Hepatocyte (in vitro differentiated cells): Measurements from ENCODE around the gene TOR1B. TPM values are rescaled to one million over a fixed set of nuclear protein-coding genes. Genes with fewer than 3 reads are reported as not detected.

ENCODE experiments used
- DNase-seq: peaks from one replicate; pipeline ENCODE4 v3.0.0-alpha.2; 2016; ENCODE audit warnings: low spot score
- H2AFZ ChIP-seq: fragments of 200-600 bp; sonication (generic); 2 replicates; pipeline ENCODE4 v1.6.0; 2016; ENCODE audit warnings: antibody characterized with exemption, mild to moderate bottlenecking
- H3K27ac ChIP-seq: fragments of 200-600 bp; sonication (generic); 2 replicates; pipeline ENCODE4 v1.5.1; 2016; ENCODE audit warnings: mild to moderate bottlenecking
- H3K27me3 ChIP-seq: fragments of 200-600 bp; sonication (generic); 2 replicates; pipeline ENCODE4 v1.6.1; 2016
- H3K36me3 ChIP-seq: fragments of 200-600 bp; sonication (generic); replicated peaks from 2 replicates; pipeline ENCODE4 v1.5.1; 2016; ENCODE audit warnings: low read depth; ENCODE audit not compliant: insufficient read depth
- H3K4me1 ChIP-seq: fragments of 200-600 bp; sonication (generic); 2 replicates; pipeline ENCODE4 v1.5.1; 2016; ENCODE audit warnings: mild to moderate bottlenecking, moderate library complexity; ENCODE audit not compliant: insufficient read depth
- H3K4me2 ChIP-seq: fragments of 200-600 bp; sonication (generic); 2 replicates; pipeline ENCODE4 v1.6.0; 2016
- H3K4me3 ChIP-seq: fragments of 200-600 bp; sonication (generic); 2 replicates; pipeline ENCODE4 v1.5.1; 2016; ENCODE audit warnings: mild to moderate bottlenecking
- H3K79me2 ChIP-seq: fragments of 200-600 bp; sonication (generic); 2 replicates; pipeline ENCODE4 v1.6.0; 2017; ENCODE audit warnings: mild to moderate bottlenecking
- H3K9me2 ChIP-seq: fragments of 200-600 bp; sonication (generic); replicated peaks from 2 replicates; pipeline ENCODE4 v1.6.0; 2017; ENCODE audit warnings: mild to moderate bottlenecking; ENCODE audit not compliant: insufficient read depth
- H3K9me3 ChIP-seq: fragments of 200-600 bp; sonication (generic); 2 replicates; pipeline ENCODE4 v1.5.1; 2016; ENCODE audit warnings: low read depth, mild to moderate bottlenecking
- H4K20me1 ChIP-seq: fragments of 200-600 bp; sonication (generic); 2 replicates; pipeline ENCODE4 v1.6.0; 2016; ENCODE audit warnings: mild to moderate bottlenecking; ENCODE audit not compliant: insufficient read depth, poor library complexity, severe bottlenecking
- EZH2 ChIP-seq: fragments of 200-600 bp; sonication (generic); IDR thresholded peaks from 2 replicates; pipeline ENCODE4 v1.6.1; 2016; ENCODE audit warnings: antibody characterized with exemption, mild to moderate bottlenecking, borderline replicate concordance
- EZH2phosphoT487 ChIP-seq: fragments of 200-600 bp; sonication (generic); IDR thresholded peaks from one replicate; pipeline ENCODE4 v1.6.1; 2018; ENCODE audit warnings: antibody characterized with exemption, mild to moderate bottlenecking, low read depth, moderate library complexity; ENCODE audit not compliant: unreplicated experiment, severe bottlenecking
- WGBS: methylation state at CpG from one replicate; pipeline ENCODE4 v1.1.6; 2016; ENCODE audit warnings: low lambda C conversion rate; ENCODE audit errors: missing lambda C conversion rate; 5-methylcytosine and 5-hydroxymethylcytosine counted together
- polyA plus RNA-seq: library from polyadenylated mRNA; unstranded; fragments of >200 nt; fragmentation: Nextera tagmentation; extraction: Ambion mirVana; gene quantifications from 2 replicates; pipeline ENCODE4 v1.2.1, GENCODE V29; 2016
- total RNA-seq: library from RNA; depleted of rRNA; stranded (reverse); fragments of >200 nt; gene quantifications from 2 replicates; pipeline ENCODE4 v1.2.3, GENCODE V29; 2014
- TF ChIP-seq, protein P1 (sequence below): fragments of 200-600 bp; sonication (generic); IDR thresholded peaks from 2 replicates; pipeline ENCODE4 v1.5.1; 2016; ENCODE audit warnings: antibody characterized with exemption, mild to moderate bottlenecking; ENCODE audit not compliant: poor library complexity

TOR1B gene
- total and polyA plus RNA-seq, 2 experiments from 2014 or later = 11.5 to 28.1 TPM

DNA sequence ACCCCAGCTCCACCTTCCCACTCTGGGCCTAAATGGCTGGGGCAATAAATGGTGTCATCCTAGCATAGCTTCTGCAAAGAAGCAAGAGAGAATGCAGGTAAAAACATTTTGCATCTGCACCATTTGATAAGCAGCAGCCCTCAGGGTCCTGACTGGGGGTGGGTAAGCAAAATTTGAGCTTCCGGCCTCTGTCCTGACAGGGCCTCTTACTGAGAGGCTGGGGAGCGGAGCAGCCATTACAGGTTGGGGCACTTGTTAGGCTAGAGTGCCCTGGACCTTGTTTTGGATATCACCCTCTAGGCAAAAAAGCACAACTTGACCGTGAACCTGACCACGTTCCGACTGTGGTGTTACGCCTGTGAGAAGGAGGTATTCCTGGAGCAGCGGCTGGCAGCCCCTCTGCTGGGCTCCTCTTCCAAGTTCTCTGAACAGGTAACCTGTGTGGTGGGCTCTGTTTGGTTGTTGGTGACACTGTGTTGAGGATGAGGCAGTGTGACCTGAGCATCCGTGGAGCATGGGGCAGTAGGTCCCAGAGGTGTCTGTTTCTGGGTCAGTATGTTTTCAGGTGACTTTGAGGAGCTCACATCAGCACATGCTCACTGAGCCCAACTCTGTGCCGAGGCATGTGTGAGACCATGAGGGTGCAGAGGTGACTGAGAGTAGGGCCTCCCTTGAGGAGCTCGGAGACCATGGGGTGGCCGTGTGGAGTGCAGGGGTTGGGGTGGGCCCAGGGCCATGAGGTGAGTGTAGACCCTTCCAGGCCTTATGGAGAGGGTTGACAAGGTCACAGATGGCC lies 55.4 kb downstream of the TOR1B start:
- WGBS = 88% methylated on average over 11 of the region's 11 CpGs
- no peak for DNase-seq
- Histone ChIP-seq H3K79me2 (no peaks in the 10 kb centered on the region), H2AFZ (no peak overlapping the region), H3K27me3 (no peaks in the 10 kb centered on the region), H3K4me3 (no peak overlapping the region), H3K36me3 (no peaks in the 10 kb centered on the region), H3K27ac (no peak overlapping the region), H3K4me2 (no peak overlapping the region), H3K4me1 (no peaks in the 10 kb centered on the region), H3K9me2 (no peaks in the 10 kb centered on the region), H3K9me3 (no peaks in the 10 kb centered on the region), H4K20me1 (no peaks in the 10 kb centered on the region)
- TF ChIP-seq, protein P1, sequence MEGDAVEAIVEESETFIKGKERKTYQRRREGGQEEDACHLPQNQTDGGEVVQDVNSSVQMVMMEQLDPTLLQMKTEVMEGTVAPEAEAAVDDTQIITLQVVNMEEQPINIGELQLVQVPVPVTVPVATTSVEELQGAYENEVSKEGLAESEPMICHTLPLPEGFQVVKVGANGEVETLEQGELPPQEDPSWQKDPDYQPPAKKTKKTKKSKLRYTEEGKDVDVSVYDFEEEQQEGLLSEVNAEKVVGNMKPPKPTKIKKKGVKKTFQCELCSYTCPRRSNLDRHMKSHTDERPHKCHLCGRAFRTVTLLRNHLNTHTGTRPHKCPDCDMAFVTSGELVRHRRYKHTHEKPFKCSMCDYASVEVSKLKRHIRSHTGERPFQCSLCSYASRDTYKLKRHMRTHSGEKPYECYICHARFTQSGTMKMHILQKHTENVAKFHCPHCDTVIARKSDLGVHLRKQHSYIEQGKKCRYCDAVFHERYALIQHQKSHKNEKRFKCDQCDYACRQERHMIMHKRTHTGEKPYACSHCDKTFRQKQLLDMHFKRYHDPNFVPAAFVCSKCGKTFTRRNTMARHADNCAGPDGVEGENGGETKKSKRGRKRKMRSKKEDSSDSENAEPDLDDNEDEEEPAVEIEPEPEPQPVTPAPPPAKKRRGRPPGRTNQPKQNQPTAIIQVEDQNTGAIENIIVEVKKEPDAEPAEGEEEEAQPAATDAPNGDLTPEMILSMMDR = no peak
- TF ChIP-seq EZH2phosphoT487 (no peak), EZH2 (no peak)

Other genes starting within 250 kb of the TOR1B start
- gene C9orf50, start 182.1 kb upstream of the TOR1B start, total RNA-seq = not detected in 2 replicates
- gene C9orf50, start 182.1 kb upstream of the TOR1B start, polyA plus RNA-seq = 0.86 TPM in 1 of 2 replicates, not detected in the other
- gene NTMT1, start 177.0 kb upstream of the TOR1B start, total RNA-seq = 20.8 and 32.5 TPM in 2 replicates
- 66.9 and 81.4 TPM in 2 replicates for gene NTMT1, start 177.0 kb upstream of the TOR1B start, polyA plus RNA-seq
- 10.5 and 14.2 TPM in 2 replicates for gene ASB6, start 161.0 kb upstream of the TOR1B start, total RNA-seq
- gene ASB6, start 161.0 kb upstream of the TOR1B start, polyA plus RNA-seq = 10.7 and 15.5 TPM in 2 replicates
- gene PRRX2, start 137.5 kb upstream of the TOR1B start, total RNA-seq = 5.7 and 9.7 TPM in 2 replicates
- 14.0 and 23.0 TPM in 2 replicates for gene PRRX2, start 137.5 kb upstream of the TOR1B start, polyA plus RNA-seq
- 17.1 and 26.4 TPM in 2 replicates for gene PTGES, start 50.1 kb upstream of the TOR1B start, total RNA-seq
- 94.9 and 103 TPM in 2 replicates for gene PTGES, start 50.1 kb upstream of the TOR1B start, polyA plus RNA-seq
- 38.7 and 44.8 TPM in 2 replicates for gene TOR1A, start 21.0 kb downstream of the TOR1B start, total RNA-seq
- gene TOR1A, start 21.0 kb downstream of the TOR1B start, polyA plus RNA-seq = 40.2 and 50.4 TPM in 2 replicates
- gene C9orf78, start 32.1 kb downstream of the TOR1B start, total RNA-seq = 43.8 and 48.3 TPM in 2 replicates
- gene C9orf78, start 32.1 kb downstream of the TOR1B start, polyA plus RNA-seq = 47.9 and 48.6 TPM in 2 replicates
- 10.6 and 11.2 TPM in 2 replicates for gene USP20, start 32.3 kb downstream of the TOR1B start, total RNA-seq
- gene USP20, start 32.3 kb downstream of the TOR1B start, polyA plus RNA-seq = 25.3 and 29.0 TPM in 2 replicates
- 16.4 and 19.5 TPM in 2 replicates for gene FNBP1, start 240.0 kb downstream of the TOR1B start, total RNA-seq
- 21.0 and 24.6 TPM in 2 replicates for gene FNBP1, start 240.0 kb downstream of the TOR1B start, polyA plus RNA-seq